ENCODE measurements around the gene KLHL6.

DNA sequence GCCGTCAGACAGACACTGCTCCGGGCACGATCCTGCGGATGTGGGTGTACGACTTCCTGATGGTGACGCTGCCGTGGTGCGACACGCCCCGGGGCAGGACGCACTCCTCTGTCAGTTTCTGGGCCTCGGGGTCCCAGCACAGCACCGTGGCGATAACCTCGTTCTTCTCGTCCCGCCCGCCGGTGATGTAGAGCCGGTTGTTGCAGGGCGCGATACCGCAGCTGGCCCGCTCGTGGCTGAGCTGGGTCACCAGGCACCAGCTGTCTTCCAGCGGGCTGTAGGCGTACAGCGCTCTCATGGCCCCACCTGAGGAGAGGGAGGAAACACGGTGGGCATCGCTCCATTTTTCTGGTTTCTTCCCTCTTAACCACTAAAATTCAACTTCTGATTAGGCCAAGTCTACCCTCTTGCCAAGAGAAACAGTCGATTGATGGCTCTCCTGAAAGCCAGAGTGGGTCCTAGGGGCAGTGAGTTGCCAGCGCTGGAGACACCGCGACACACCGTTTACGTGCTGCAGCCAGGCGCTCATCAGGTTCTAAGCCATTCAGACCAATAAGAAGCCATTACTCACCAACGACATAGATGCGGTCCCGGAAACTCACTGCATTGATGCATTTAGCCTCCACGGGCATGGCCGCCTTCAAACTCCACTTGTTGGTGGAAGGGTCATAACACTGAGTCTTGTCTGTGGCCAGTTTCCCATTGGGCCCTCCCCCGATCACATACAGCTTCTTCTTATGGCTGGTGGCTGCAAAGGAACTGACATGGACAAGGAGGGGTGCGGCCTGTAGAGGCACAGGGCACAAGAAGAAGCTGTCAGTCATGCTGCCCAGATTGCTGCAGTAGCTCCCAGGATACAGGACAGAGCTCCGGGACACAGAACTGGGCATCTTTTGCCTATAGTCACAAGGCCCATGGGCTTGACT lies 63.3 kb downstream of the KLHL6 start:
- no peak for TF ChIP-seq POLR2A (IDR thresholded peaks at IDR 0.05)
- TF ChIP-seq, protein P1, sequence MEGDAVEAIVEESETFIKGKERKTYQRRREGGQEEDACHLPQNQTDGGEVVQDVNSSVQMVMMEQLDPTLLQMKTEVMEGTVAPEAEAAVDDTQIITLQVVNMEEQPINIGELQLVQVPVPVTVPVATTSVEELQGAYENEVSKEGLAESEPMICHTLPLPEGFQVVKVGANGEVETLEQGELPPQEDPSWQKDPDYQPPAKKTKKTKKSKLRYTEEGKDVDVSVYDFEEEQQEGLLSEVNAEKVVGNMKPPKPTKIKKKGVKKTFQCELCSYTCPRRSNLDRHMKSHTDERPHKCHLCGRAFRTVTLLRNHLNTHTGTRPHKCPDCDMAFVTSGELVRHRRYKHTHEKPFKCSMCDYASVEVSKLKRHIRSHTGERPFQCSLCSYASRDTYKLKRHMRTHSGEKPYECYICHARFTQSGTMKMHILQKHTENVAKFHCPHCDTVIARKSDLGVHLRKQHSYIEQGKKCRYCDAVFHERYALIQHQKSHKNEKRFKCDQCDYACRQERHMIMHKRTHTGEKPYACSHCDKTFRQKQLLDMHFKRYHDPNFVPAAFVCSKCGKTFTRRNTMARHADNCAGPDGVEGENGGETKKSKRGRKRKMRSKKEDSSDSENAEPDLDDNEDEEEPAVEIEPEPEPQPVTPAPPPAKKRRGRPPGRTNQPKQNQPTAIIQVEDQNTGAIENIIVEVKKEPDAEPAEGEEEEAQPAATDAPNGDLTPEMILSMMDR (IDR thresholded peaks at IDR 0.05), result no peak

Measured in thyroid gland (tissue), 4 donors.